Mesendoderm (in vitro differentiated cells): ENCODE data around the gene GLRX.

ENCODE experiments used
- DNase-seq: peaks from one replicate; pipeline ENCODE4 v3.0.0; 2013
- H2AK5ac ChIP-seq: 2 replicates; pipeline ENCODE4 v1.6.1; 2013; ENCODE audit warnings: low read length, inconsistent platforms
- H2BK120ac ChIP-seq: 2 replicates; pipeline ENCODE4 v1.6.1; 2013; ENCODE audit warnings: low read depth, mild to moderate bottlenecking, low read length, moderate library complexity, mixed read lengths
- H2BK15ac ChIP-seq: replicated peaks from 2 replicates; pipeline ENCODE4 v1.6.1; 2013; ENCODE audit warnings: low read depth, mild to moderate bottlenecking, moderate library complexity
- H2BK5ac ChIP-seq: 2 replicates; pipeline ENCODE4 v1.6.1; 2013; ENCODE audit warnings: low read length, inconsistent platforms
- H3K18ac ChIP-seq: 2 replicates; pipeline ENCODE4 v1.6.1; 2013; ENCODE audit warnings: mild to moderate bottlenecking, low read length, mixed read lengths
- H3K23ac ChIP-seq: one replicate; pipeline ENCODE4 v1.6.1; 2013; ENCODE audit warnings: low read length
- H3K27ac ChIP-seq: 2 replicates; pipeline ENCODE4 v1.5.1; 2013; ENCODE audit warnings: low read depth, mild to moderate bottlenecking, inconsistent platforms, low read length, moderate library complexity
- H3K27me3 ChIP-seq: 2 replicates; pipeline ENCODE4 v1.6.1; 2013; ENCODE audit warnings: low read length, control low read depth, mild to moderate bottlenecking, inconsistent platforms; ENCODE audit not compliant: insufficient read depth, poor library complexity
- H3K36me3 ChIP-seq: 2 replicates; pipeline ENCODE4 v1.6.1; 2013; ENCODE audit warnings: low read length, inconsistent platforms; ENCODE audit not compliant: control insufficient read depth, insufficient read depth
- H3K4ac ChIP-seq: one replicate; pipeline ENCODE4 v1.6.1; 2013; ENCODE audit warnings: low read depth, mild to moderate bottlenecking, low read length, moderate library complexity
- H3K4me1 ChIP-seq: 2 replicates; pipeline ENCODE4 v1.6.1; 2013; ENCODE audit warnings: low read depth, low read length, inconsistent platforms; ENCODE audit not compliant: control insufficient read depth
- H3K4me2 ChIP-seq: 2 replicates; pipeline ENCODE4 v1.6.1; 2013; ENCODE audit warnings: low read length
- H3K4me3 ChIP-seq: 2 replicates; pipeline ENCODE4 v1.5.1; 2013; ENCODE audit warnings: mild to moderate bottlenecking, low read length
- H3K56ac ChIP-seq: one replicate; pipeline ENCODE4 v1.6.1; 2013; ENCODE audit warnings: low read length
- H3K79me1 ChIP-seq: 2 replicates; pipeline ENCODE4 v1.6.1; 2013; ENCODE audit warnings: low read length, inconsistent platforms
- H3K79me2 ChIP-seq: 2 replicates; pipeline ENCODE4 v1.6.1; 2013; ENCODE audit warnings: mild to moderate bottlenecking, low read length; ENCODE audit not compliant: control insufficient read depth, insufficient read depth
- H3K9ac ChIP-seq: 2 replicates; pipeline ENCODE4 v1.6.1; 2013; ENCODE audit warnings: low read length, inconsistent platforms
- H4K5ac ChIP-seq: one replicate; pipeline ENCODE4 v1.6.1; 2013; ENCODE audit warnings: low read length
- H4K8ac ChIP-seq: one replicate; pipeline ENCODE4 v1.6.1; 2013; ENCODE audit warnings: low read depth, mild to moderate bottlenecking, control low read depth, low read length, moderate library complexity
- WGBS: extraction: QIAGEN DNeasy Blood & Tissue Kit; methylation state at CpG from one replicate; pipeline ENCODE4 v1.1.7; 2013; ENCODE audit warnings: low lambda C conversion rate, missing lambda C conversion rate; ENCODE audit not compliant: insufficient coverage; ENCODE audit errors: extremely low coverage; 5-methylcytosine and 5-hydroxymethylcytosine counted together

Gene GLRX

DNA sequence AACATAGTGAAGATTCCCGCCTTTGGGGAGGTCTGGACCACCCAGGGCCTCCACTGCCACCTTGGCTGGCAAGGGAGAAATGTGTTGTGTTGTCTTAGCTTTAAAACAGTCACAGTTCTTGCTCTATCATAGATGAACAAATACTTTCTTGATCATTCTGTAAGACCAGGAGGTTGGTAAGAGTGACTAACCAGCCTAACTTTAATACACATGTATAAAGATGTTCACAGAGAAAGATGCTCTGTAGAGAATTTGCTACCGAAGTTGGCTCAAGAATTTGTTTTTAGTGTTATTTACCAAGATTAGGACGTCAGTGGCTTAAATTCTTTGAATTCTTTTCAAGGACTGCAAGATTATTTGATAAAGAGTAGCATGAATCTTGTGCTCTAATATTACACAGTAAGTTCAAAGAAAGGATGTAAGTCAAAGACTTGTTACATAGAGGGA, 28.4 kb downstream of the GLRX start:
- Histone ChIP-seq H3K4ac (no peak overlapping the region), H3K79me1 (no peaks in the 10 kb centered on the region), H2BK15ac (no peak overlapping the region), H3K4me3 (no peak overlapping the region), H4K5ac (no peak overlapping the region), H3K9ac (no peak overlapping the region), H3K79me2 (no peaks in the 10 kb centered on the region), H2BK120ac (no peak overlapping the region), H3K36me3 (peaks cover 2% of the 10 kb centered on the region), H3K27me3 (no peaks in the 10 kb centered on the region), H2AK5ac (no peak overlapping the region), H3K4me2 (no peak overlapping the region), H3K18ac (no peak overlapping the region), H4K8ac (no peak overlapping the region), H2BK5ac (no peak overlapping the region), H3K4me1 (no peaks in the 10 kb centered on the region), H3K27ac (no peak overlapping the region), H3K56ac (no peak overlapping the region), H3K23ac (no peak overlapping the region)
- DNase-seq, result peak; percentile 53
- WGBS, result no CpG with 5 or more reads among the region's 3 CpGs

DNA sequence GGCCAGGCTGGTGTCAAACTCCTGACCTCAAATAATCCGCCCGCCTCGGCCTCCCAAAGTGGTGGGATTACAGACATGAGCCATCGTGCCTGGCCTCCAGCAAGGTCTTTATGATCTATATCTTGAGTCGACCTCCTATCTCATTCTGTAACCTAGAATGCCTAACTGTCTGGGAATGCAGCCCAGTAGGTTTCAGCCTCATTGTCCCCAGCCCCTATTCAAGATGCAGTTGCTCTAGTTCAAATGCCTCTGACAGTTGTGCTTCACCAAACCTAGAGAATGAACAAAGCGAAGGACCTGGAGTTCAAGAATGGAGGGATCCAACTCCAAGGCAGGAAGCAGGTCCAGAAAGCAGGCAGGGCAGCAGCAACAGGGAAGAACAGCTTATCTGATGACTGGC, 30.8 kb downstream of the GLRX start:
- Histone ChIP-seq H2BK5ac (no peak overlapping the region), H3K18ac (no peak overlapping the region), H3K36me3 (peaks cover 7% of the 10 kb centered on the region), H4K8ac (no peak overlapping the region), H3K4me1 (peaks cover under 1% of the 10 kb centered on the region), H3K4ac (no peak overlapping the region), H3K4me3 (no peak overlapping the region), H3K27ac (no peak overlapping the region), H3K56ac (no peak overlapping the region), H3K79me1 (no peaks in the 10 kb centered on the region), H2BK120ac (no peak overlapping the region), H3K9ac (no peak overlapping the region), H3K79me2 (no peaks in the 10 kb centered on the region), H3K4me2 (no peak overlapping the region), H2AK5ac (no peak overlapping the region), H3K27me3 (no peaks in the 10 kb centered on the region), H3K23ac (no peak overlapping the region), H2BK15ac (no peak overlapping the region), H4K5ac (no peak overlapping the region)
- peak; percentile 92 for DNase-seq
- WGBS, result no CpG with 5 or more reads among the region's 6 CpGs

DNA sequence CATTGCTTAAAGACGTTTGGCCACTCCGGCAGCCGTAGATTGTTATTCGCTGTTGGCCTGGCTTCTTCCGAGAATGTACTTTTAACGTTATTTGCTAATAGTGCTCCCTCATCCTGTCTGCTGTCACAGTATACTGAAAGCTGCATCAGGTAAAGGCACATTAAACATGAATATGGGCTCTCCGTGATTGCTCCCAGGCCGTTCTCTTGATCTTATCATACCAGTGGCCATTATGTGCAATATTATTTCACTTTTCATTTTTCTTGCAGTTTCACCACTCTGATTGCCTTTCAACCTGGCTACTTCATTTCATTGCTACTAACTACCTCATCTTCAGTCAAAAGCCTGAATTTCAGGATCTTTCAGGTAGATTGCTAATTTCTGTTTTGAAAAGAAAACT, 34.0 kb downstream of the GLRX start:
- Histone ChIP-seq H4K8ac (no peak overlapping the region), H3K27ac (no peak overlapping the region), H3K36me3 (peaks cover 11% of the 10 kb centered on the region)

DNA sequence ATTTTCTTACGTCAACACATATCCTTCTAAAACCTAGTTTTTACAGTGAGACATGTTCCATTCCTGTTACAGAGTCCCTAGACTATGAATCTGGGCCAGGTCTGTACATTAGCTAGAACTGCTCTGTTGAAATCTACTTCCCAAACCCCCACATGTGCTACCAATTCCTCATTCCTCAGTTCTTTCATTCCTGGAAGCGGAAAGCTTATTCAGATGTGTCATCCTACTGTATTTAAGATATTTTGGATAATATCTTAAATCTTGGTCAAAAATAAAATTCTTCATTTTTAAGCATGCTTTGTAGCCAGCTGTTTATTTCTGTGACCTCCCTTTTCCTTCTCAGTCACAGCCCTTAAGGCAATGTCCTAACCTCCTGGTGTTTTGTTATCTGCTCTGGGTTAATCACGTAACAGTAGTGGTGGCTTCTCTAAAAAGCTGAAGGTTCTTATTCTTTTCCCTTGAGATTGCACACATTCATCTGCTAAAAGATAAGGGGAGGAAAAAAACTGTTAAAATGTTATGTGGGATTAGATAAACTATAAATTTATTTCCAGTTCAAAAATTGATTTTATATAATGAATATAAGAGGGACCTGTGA, 35.6 kb downstream of the GLRX start:
- Histone ChIP-seq H2BK120ac (no peak overlapping the region), H2AK5ac (no peak overlapping the region), H3K4me3 (no peak overlapping the region), H3K36me3 (peaks cover 11% of the 10 kb centered on the region), H4K8ac (no peak overlapping the region), H3K27me3 (no peaks in the 10 kb centered on the region), H3K56ac (no peak overlapping the region), H3K9ac (no peak overlapping the region), H3K79me2 (no peaks in the 10 kb centered on the region), H3K18ac (no peak overlapping the region), H2BK5ac (no peak overlapping the region), H4K5ac (no peak overlapping the region), H3K79me1 (no peaks in the 10 kb centered on the region), H2BK15ac (no peak overlapping the region), H3K23ac (no peak overlapping the region), H3K27ac (peak overlapping the region; percentile 33), H3K4ac (no peak overlapping the region), H3K4me1 (peaks cover 2% of the 10 kb centered on the region), H3K4me2 (no peak overlapping the region)
- peak; percentile 60 for DNase-seq
- WGBS, result no CpG with 5 or more reads among the region's 3 CpGs

More for the DNA sequence above, 34.0 kb downstream of the GLRX start:
- no CpG with 5 or more reads among the region's 8 CpGs for WGBS
- no peak overlapping the region for H3K4me2 ChIP-seq
- no peak overlapping the region for H3K4ac ChIP-seq
- no peak overlapping the region for H3K56ac ChIP-seq
- H3K9ac ChIP-seq, result no peak overlapping the region
- no peaks in the 10 kb centered on the region for H3K79me1 ChIP-seq
- H2BK5ac ChIP-seq, result no peak overlapping the region
- DNase-seq, result no peak
- no peak overlapping the region for H3K23ac ChIP-seq
- H3K27me3 ChIP-seq, result no peaks in the 10 kb centered on the region
- no peak overlapping the region for H3K4me3 ChIP-seq
- peaks cover 2% of the 10 kb centered on the region for H3K4me1 ChIP-seq
- no peak overlapping the region for H2BK15ac ChIP-seq
- H3K79me2 ChIP-seq, result no peaks in the 10 kb centered on the region
- H2AK5ac ChIP-seq, result no peak overlapping the region
- no peak overlapping the region for H4K5ac ChIP-seq
- no peak overlapping the region for H2BK120ac ChIP-seq
- no peak overlapping the region for H3K18ac ChIP-seq

DNA sequence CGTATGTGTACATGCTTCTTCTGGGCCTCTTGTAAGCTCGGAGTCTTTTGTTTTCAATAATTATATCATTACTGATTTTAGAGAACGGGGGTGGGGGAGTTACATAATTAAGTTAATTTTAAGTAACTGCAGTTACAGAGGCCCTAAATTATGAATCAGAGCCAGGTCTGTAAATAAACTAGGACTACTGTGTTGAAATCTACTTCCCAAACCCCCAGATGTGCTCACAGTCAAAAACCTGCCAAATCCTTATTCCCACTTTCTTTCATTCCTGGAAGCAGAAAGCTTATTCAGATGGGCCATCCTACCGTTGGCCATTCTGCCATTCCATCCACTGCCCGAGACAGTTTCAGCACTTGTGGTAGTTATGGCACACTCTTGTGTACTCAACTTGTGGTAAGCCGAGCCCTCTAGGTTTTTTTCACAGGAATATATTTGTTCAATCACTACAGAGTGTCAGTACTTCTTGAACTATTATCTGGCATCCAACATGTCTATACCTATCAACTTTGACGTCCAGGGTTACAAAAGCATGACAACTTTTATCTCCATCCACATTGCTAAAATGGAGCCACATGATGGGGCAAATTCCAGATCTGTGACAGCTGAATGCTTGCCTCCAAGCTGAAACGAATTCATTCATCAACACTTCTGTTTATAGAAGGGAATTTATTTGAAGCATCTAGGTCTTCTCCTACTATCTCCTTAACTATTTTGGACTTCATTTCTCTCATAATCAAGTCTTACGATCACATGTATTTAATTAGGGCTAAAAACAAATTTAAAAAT, 37.8 kb downstream of the GLRX start:
- H2AK5ac ChIP-seq, result no peak overlapping the region
- no peak overlapping the region for H2BK5ac ChIP-seq
- H3K36me3 ChIP-seq, result peaks cover 9% of the 10 kb centered on the region
- DNase-seq, result no peak
- H3K56ac ChIP-seq, result no peak overlapping the region
- H4K5ac ChIP-seq, result no peak overlapping the region
- H3K27ac ChIP-seq, result no peak overlapping the region
- H3K4me2 ChIP-seq, result no peak overlapping the region
- no peaks in the 10 kb centered on the region for H3K79me2 ChIP-seq
- no peak overlapping the region for H3K23ac ChIP-seq
- H3K79me1 ChIP-seq, result no peaks in the 10 kb centered on the region
- no peaks in the 10 kb centered on the region for H3K27me3 ChIP-seq
- H3K4me1 ChIP-seq, result peaks cover 2% of the 10 kb centered on the region
- no peak overlapping the region for H3K4ac ChIP-seq
- H3K18ac ChIP-seq, result no peak overlapping the region
- H4K8ac ChIP-seq, result no peak overlapping the region
- no peak overlapping the region for H3K9ac ChIP-seq
- H3K4me3 ChIP-seq, result no peak overlapping the region
- no peak overlapping the region for H2BK15ac ChIP-seq
- H2BK120ac ChIP-seq, result no peak overlapping the region
- WGBS, result no CpG with 5 or more reads among the region's 9 CpGs
